NB4 (cell line): ENCODE results near the gene SERPINA1.
"Not testable (repeated sequence)": the region's sequence is repeated elsewhere in the genome, so short reads cannot be mapped to it uniquely, and the experiment has no call there.

Source experiments
- DNase-seq: peaks from one replicate; pipeline ENCODE4 v3.0.0; 2010; ENCODE audit warnings: low read depth
- H3K4me3 ChIP-seq: one replicate; pipeline ENCODE4 v1.5.1; 2011; ENCODE audit warnings: mild to moderate bottlenecking, low read depth, low read length, moderate library complexity
- MYC ChIP-seq: IDR thresholded peaks from 2 replicates; pipeline ENCODE4 v1.6.1; 2011; ENCODE audit warnings: low read depth, low read length
- POLR2A ChIP-seq: IDR thresholded peaks from 2 replicates; pipeline ENCODE4 v1.6.1; 2011; ENCODE audit warnings: mild to moderate bottlenecking; ENCODE audit not compliant: insufficient read length; ENCODE audit errors: extremely low read depth
- TF ChIP-seq, protein P1 (sequence below): IDR thresholded peaks from one replicate; pipeline ENCODE4 v1.5.1; 2012; ENCODE audit warnings: low read depth, low read length
- TF ChIP-seq, protein P2 (sequence below): IDR thresholded peaks from 2 replicates; pipeline ENCODE4 v1.6.1; 2011; ENCODE audit warnings: low read depth, low read length

Gene SERPINA1

DNA sequence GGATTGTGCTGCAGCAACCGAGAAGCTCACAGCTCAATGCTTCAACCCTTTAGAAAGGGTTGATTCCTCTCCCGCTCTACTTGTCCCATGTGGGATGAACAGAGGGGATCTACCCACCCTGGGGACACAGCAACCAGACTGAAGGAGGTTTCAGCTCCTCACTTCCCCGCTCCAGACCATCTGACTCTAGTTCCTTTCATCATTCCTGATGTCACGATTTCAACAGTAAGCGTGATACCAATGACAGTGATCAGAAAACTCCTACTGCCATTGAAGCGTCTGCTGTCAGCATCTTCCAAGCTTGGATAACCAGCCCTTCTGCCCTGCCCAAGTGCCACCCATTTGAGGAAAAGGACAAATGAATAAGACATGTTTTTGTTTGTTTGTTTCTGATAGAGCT is 14.3 kb downstream of the SERPINA1 start:
- DNase-seq = no peak
- no peak for TF ChIP-seq MYC
- TF ChIP-seq, protein P1, sequence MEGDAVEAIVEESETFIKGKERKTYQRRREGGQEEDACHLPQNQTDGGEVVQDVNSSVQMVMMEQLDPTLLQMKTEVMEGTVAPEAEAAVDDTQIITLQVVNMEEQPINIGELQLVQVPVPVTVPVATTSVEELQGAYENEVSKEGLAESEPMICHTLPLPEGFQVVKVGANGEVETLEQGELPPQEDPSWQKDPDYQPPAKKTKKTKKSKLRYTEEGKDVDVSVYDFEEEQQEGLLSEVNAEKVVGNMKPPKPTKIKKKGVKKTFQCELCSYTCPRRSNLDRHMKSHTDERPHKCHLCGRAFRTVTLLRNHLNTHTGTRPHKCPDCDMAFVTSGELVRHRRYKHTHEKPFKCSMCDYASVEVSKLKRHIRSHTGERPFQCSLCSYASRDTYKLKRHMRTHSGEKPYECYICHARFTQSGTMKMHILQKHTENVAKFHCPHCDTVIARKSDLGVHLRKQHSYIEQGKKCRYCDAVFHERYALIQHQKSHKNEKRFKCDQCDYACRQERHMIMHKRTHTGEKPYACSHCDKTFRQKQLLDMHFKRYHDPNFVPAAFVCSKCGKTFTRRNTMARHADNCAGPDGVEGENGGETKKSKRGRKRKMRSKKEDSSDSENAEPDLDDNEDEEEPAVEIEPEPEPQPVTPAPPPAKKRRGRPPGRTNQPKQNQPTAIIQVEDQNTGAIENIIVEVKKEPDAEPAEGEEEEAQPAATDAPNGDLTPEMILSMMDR = no peak
- no peak for TF ChIP-seq POLR2A
- TF ChIP-seq, protein P2, sequence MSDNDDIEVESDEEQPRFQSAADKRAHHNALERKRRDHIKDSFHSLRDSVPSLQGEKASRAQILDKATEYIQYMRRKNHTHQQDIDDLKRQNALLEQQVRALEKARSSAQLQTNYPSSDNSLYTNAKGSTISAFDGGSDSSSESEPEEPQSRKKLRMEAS = no peak
- no peak overlapping the region for H3K4me3 ChIP-seq

DNA sequence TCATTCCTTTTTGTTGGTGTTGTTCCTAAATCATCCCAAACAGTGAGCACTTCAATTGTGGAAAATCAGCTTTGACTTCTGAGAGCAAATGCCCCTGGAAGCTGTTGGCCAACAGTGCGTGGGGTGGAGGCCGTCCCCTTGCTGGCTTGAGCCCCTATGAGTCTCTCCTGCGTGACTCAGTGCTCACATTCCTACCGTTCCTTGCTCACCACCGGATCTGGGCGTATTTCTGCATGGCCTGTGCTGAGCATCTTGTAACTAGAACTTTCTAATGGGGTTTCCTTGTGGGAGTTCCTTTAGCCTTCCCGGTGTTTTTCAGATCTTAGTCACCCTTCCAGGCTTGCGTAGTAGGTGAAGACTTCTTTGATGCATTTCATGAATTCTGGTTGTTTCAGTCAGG is 14.7 kb downstream of the SERPINA1 start:
- TF ChIP-seq MYC = no peak
- TF ChIP-seq, protein P2 = no peak
- TF ChIP-seq POLR2A = no peak
- TF ChIP-seq, protein P1 = no peak
- H3K4me3 ChIP-seq = no peak overlapping the region
- no peak for DNase-seq

DNA sequence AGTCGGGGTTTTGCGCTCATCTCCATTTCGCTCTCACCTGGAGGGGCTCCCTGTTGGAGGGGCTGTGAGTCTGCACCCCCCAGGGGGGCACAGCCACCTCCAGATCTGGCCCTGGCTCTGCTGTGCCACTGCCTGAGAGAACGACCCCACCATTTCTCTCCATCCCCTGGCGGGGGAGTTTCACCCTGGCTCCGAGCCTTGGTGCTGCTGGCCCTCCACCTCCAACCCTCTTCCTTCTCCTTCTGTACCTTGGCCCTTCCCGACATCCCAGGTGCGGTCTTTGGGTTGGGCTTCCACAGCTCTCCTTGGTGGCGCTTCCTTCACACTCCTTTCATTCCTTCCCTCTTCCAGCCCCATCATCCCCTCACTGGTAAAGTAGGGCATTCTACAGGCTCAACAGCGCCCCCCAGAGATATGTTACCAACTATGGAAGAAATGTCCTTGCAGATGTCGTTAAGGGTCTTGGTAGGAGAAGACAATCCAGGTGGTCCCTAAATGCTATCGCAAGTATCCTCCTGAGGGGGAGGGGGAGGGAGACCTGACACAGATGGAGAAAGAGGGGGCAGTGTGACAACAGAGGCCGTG is 16.3 kb downstream of the SERPINA1 start:
- TF ChIP-seq POLR2A (no peak), MYC (no peak)
- TF ChIP-seq, protein P1 = peak; percentile 41
- H3K4me3 ChIP-seq = no peak overlapping the region
- no peak for DNase-seq

DNA sequence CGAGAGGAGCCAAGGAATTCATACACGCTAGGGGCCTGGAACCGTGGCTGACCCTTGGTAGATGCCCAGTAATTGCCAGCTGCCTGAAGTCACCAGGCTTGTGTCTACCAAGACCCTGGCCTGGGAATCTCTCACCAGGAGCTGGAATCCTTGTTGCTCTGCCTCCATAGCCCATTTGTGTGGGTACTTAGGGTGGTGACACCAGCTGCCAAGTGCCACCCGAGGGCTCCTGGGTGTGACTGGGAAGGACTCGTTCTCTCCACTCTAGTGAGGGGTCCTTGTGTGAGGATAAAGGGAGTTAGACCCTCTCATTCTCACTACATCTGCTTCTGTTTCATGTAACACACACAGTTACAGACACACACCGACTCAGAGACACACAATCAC is 17.9 kb downstream of the SERPINA1 start:
- no peak overlapping the region for H3K4me3 ChIP-seq
- no peak for TF ChIP-seq POLR2A
- DNase-seq = no peak

DNA sequence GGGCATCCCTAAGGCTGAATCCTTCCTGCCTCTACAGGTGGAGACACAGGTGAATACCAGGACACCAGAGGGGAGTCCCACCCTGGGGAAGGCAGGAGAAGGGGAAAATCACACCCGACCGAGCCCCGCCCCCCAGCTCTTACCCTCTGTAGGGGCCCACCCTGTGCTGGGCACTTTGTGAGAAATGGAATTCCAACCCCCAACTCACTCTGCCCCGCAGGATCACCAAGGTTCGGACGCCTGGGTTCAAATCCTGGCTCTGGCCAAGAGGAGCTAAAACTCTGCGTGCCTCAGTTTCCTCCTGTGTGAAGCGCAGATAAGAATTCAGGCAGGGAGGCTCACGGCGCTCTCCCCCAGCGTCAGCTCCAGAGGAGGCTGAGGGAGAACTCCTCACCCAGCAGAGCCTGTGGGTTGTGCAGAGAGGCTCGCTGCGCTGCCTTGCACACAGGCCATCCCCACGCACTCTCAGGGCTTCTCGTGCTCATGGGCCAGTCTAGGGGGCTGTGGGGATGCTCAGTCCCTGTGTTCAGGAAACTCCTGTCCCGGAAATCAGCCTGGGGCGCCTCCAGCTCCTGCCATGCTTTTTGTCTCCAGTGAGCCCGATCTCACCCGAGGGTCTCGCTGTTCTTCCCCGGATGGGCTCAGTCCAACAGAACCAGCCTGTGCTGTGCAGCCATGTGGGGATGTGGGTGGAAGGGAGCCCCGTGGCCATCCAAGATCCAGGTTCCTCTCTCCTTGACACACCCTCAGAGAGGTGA is 18.5 kb downstream of the SERPINA1 start:
- not testable (repeated sequence) for H3K4me3 ChIP-seq, DNase-seq

DNA sequence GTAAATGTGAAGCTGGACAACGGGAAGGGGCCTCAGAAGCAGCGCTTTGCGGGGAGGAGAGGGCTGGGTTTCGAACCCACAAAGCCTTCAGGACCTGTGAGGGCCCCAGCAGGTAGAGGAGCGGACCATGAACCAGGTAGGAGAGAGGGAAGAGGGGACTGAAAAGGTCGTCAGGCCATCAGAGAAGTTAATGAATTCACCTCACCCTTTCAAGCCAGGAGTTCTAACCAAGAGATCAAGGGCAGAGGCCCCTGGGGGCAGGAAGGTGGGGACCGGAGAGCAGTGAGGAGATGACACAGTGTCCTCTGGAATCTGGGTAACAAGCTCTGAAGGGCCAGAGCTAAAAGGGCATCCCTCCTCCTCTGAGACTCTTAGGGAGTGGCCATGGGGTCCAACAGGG is 19.4 kb downstream of the SERPINA1 start:
- TF ChIP-seq, protein P2 = no peak
- TF ChIP-seq POLR2A (no peak), MYC (no peak)
- TF ChIP-seq, protein P1 = no peak
- DNase-seq = no peak
- H3K4me3 ChIP-seq = no peak overlapping the region

DNA sequence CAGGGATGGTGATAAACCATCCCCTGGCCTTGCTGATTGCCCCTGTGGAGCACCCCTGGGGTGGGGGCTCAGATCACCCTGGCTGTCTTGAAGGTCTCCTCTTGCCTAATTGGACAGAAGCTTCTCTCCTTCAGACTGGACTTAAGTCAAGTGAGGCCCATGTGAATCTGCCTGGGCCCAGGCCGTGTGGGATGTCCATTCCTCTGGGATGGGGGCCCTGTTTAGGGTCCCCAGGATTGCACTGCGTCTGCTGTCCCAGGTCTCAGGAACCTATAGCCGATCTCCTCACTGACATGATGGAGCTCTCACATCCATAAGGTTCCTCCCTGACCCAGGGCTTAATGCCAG is 20.2 kb downstream of the SERPINA1 start:
- TF ChIP-seq MYC = no peak
- TF ChIP-seq, protein P2 = no peak
- TF ChIP-seq, protein P1 = no peak
- H3K4me3 ChIP-seq = no peak overlapping the region
- no peak for DNase-seq
